IPS-NIHi7 (cell line): Measurements from ENCODE around the gene SMOC2.
"Not testable (repeated sequence)": the region's sequence is repeated elsewhere in the genome, so short reads cannot be mapped to it uniquely, and the experiment has no call there.

ENCODE experiments used
- DNase-seq: peaks from one replicate; pipeline ENCODE4 v3.0.0; 2012; ENCODE audit warnings: mixed read lengths; ENCODE audit errors: extremely low spot score

The SMOC2 gene

GRCh38 chr6:168538188-168538891, 97.4 kb downstream of the SMOC2 start:
- DNase-seq = not testable (repeated sequence)

- DNase-seq = no peak
Measured at GRCh38 chr6:168538892-168539811, 98.2 kb downstream of the SMOC2 start.

DNA sequence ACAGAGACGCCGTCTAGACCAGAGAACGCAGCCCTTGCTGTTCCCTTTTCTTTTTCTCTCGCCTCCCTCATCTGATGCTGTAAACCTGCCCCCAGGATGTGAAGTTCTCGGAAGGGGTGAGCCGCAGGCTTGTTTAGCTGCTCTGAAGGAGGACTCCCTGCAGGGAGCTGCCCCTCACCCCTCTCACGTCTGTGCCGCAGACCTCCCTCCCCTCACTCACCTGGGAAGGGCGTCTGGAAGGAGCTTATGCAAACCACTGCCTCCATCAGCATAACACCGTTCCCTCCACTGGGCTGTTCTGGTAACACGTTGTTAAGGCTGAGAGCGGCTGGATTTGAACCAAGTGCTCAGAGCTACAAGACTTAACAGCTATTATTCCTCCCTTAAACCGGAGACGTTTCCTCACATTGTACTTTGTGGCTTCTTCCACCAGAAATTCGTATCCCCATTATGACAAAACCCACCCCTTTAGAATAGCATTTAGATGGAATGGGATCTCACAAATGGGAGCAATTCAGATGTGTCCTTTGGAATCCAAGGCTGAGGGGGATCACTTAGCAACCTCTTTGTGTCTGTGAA, 99.8 kb downstream of the SMOC2 start:
- peak; percentile 68 for DNase-seq

- DNase-seq = no peak
Measured at GRCh38 chr6:168541307-168541706, 100.3 kb downstream of the SMOC2 start.

- no peak for DNase-seq
Measured at GRCh38 chr6:168542301-168542700, 101.3 kb downstream of the SMOC2 start.

DNA sequence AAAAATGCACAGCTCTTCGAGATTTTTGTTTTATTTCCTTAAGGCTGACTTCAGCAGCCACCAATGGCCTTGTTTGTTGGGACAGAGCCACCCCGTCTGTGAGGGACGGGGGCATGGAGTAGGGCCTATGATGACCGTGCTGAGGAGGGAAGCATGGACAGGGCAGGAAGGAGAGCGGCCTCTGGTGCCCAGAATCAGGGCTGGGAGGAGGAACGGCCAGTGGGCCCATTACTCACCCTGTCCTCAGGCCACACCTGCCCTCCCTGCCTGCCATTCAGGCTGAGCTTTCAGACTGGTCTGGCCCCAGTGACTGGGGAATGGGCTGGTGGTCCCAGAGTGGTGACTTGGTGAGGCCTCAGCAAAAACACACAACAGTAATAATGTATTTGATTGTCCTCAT, 104.4 kb downstream of the SMOC2 start:
- DNase-seq = peak; percentile 29

DNA sequence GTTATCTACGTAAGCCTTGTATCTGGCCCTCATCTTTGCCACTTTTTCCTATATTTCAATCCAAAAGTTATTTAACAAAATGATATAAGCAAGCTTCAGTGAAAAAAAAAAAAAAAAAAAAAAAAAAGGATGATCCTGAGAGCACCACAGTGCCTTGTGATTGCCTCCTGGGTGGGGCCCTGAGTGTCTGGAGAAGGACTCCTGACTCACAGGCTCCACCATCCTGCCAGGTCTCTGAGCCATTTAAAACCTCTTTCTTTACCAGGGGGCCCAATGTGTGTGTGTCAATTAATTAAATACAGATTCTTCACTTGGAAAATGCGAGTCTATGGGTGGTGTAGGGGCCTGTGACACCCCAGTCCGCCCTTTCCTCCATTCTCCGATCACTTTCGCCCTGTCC, 105.2 kb downstream of the SMOC2 start:
- DNase-seq = no peak

DNA sequence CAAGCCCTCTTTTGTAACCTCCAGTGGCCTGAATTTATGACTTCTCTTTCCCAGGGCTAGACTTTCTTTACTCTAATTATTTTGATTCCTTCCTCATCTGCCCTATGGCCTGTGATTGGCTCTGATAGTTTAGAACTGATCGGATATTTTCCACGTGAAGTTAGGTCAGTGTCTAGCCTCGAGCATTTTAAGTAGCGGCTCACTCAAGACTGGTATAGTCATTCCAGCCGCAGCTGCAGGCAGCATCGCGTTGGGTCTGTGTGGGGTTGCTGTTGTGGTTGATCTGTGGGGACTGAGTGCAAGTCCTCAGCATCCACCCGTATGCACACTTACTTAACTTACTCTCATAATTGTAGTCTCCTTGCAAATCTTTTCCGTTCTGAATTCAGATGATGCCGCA, 105.7 kb downstream of the SMOC2 start:
- DNase-seq = no peak

DNA sequence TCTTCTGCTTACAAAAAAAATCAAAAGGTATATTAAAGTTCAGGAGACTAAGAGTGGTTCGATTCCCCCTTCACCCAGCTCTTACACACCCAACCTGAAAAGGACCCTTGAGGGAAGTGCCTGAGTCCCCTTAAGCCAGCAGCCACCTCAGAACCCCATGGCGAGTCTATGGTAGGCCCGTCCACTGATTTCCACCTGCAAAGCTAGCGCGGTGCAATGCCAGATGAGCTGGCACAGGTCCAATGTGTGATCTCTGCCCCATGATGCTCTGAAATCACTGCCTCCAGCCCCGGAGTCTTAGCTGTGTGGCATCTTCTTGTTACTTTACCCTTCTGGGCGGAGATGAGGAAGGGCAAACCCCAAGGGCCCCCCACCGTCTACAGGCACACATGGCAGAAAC, 109.3 kb downstream of the SMOC2 start:
- no peak for DNase-seq

- no peak for DNase-seq
Measured at GRCh38 chr6:168554472-168554871, 113.5 kb downstream of the SMOC2 start.

DNA sequence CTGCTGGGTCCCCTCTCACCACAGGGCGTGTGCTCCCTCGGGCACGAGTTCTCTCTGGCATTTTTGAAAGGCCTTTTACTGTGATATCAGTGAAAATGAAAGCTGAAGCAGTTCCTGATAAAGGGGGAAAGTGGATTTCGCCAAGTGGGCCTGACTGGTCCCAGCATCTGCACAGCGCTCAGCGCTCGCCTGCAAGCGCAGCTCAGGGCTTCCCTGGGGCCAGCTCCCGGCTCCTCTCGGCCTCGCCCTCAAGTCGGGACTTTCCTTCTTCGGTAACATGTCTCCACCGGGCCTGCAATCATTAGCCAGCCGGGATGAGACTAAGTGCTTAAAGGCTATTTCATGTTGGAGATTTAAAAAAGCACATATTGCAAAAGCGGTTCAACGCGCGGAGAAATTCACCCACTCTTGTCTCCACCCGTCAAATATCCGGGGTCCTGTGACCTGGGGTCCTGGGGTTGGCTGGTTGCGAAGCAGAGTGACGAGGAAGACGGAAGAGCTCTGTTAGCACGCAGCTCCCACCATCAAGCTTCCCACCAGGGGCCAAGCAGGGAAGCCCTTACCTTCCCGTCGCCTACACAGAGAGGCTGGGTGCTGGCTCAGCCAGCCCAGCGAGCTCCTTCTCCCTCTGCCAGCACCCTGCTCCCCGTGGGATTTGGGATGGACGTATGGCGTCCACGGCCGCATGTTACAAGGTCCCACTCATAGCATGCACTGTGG, 114.1 kb downstream of the SMOC2 start:
- DNase-seq = no peak

DNA sequence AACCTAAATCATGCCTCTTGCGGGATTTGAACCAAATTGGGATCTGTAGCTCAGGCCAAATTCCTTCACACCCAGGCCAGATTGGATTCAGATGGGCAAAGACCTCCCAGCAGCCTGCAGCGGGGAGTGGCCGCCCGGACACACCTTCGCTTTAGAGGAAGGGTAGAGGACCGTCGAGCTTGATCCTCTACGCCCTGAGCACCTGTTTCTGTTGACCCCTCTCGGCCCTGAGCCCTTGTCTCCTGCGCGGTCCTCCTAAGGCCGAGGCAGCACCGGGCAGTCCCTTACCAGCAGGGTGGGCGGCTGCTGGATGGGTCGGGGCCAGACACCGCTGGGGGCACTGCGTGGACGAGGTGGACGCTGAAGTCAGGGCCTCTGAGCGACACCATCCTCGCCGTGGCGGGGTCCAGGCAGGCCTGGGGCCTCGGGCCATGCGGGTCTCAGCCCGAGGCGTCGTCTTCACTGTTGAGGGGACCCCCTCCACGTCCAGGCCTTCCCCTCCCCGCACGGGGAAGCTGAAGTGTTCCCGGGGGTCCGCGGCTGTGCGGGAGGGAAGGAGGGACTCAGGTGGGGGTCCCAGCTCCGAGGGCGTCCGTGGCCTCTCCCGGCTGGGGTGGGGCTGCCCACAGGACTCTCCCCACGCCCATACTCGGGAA, 114.8 kb downstream of the SMOC2 start:
- DNase-seq = no peak

DNA sequence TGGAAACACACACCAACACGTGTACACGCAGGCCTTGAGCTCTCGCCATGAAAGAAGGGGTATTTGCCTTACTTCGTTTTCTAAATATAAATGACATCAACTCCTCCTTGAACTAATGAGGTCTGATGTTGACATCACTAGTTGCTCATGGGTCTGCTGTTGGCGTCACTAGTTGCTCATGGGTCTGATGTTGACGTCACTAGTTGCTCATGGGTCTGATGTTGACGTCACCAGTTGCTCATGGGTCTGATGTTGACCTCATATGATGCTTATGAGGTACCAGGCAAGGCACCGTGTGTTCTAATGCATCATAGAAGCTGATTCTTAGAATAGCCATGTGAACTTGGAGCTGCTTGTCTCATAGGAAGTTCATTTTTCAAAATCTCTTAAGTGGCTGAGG, 116.5 kb downstream of the SMOC2 start:
- DNase-seq = no peak

DNA sequence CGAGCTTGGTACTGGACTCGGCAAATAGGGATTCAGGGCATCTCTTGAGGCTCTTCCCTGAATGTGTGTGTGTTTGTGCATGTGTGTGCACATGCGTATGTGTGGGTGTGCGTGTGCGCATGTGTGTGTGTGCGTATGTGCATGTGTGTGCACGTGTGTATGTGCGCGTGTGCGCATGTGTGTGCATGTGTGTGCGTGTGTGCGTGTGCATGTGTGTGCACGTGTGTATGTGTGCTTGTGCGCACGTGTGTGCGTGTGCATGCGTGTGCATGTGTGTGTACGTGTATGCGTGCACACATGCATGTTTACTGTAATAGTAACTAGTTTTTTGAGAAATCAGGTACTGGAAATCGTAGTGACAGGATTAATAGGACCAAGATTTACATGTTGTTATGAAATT, 117.7 kb downstream of the SMOC2 start:
- DNase-seq = no peak

DNA sequence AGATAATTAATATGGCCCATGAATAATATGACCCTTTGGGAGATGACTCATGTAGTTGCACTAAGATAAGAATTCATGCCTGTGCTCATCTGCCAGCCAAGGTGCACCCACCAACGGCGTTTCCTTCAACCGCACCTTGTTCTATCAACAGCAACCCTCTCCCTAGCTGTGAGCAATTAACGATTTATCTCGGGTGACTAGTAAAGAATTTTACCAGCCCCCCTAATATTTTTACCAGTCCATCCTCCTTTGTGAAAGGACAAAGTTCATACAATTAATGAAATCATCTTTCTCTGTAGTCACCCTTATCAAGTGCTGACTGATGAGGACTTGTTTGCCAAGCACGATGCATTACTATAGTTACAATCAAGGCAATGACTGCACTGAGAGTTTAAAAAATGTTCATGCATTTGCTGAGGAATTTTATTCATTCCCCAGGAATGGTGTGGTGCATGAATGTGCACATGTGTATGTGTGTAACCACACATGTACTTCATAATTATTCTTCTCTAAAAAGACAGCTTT, 118.7 kb downstream of the SMOC2 start:
- no peak for DNase-seq

- no peak for DNase-seq
Measured at GRCh38 chr6:168560126-168560525, 119.1 kb downstream of the SMOC2 start.

- DNase-seq = no peak
Measured at GRCh38 chr6:168562576-168563151, 121.7 kb downstream of the SMOC2 start.

- DNase-seq = peak; percentile 75
Measured at GRCh38 chr6:168563656-168564055, 122.7 kb downstream of the SMOC2 start.

DNA sequence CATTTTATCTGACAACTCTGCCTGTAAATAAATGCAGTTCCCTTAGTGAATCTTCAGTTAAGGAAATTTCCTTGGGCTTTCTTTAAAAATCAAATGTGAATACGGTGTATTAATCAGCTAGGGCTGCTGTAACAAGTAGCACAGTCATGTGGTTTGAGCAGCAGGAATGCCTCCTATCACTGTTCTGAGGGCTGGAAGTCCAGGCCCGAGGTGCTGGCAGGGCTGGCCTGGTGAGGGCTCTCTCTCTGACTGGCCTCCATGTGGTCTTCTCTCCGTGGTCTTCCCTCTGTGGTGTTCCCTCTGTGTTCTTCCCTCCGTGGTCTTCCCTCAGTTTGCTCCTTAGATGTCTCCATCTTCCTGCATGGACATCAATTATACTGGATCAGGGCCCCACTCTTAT, 124.1 kb downstream of the SMOC2 start:
- no peak for DNase-seq

DNA sequence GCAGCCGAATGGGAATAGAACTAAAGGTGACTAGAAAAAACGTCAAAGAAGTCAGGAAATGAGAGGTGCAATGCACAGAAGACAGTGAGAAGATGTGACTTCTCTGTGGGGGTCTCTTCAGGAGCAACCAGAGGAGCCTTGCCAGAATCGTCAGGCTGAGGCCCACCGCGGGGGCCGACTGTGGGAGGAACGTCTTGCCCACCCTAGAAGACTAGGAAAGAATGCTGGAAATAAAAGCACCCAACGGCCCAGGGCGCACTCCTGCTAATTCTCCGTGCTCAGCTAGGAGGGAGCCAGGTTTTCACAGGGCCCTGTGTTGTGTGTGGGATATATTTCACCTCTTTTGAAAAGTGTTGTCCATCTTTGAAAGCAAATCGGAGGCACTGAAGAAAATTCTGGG, 129.2 kb downstream of the SMOC2 start:
- DNase-seq = no peak

- DNase-seq = no peak
Measured at GRCh38 chr6:168571268-168571667, 130.3 kb downstream of the SMOC2 start.
